ENCODE results near the gene CLDN5.
A peak's percentile ranks its signal among the peaks of the same experiment; 100 is the strongest.

The CLDN5 gene, protein sequence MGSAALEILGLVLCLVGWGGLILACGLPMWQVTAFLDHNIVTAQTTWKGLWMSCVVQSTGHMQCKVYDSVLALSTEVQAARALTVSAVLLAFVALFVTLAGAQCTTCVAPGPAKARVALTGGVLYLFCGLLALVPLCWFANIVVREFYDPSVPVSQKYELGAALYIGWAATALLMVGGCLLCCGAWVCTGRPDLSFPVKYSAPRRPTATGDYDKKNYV

DNA sequence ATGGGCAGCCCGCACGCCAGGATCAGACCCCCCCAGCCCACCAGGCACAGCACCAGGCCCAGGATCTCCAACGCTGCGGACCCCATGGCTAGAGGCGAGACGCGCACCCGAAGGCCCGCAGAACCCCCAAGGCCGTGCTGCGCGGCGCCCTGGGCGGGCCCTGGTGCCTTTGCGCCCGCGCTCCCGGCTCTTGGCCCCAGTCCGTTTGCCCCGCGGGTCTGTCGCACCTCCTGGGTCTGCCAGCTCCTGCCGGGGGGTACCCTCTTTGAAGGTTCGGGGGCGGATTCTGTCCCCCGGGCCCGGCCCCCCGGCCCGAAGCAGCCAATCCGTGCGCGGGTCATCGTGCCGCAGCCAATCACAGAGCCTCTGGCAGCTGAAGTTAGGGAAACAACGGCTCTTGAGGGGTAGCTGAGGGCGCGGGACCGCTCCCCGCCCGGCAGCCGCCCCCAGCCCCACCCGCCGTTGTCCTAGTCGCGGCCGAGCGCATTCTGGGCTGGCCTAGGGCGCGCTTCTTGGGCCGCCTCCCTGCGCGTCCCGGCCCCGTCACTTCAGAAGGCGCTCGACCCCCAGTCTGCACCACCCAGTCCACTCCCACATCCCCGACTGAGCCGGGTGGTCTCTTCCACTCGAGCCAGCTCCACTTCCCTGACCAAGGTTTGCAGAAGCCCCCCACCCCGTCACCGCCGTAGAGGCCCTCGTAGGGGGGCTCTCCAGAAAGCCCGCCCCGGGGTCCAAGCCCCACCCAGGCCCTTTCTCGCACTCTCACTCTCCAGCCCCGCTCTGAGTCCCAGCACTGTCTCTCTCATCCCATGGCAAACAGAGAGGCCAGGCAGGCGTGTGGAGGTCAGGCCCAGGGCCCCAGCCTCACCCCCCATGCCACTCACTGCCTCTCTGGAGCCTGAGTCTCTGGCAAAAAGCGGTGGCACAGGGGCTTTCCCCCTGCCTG, at the start of gene CLDN5:
Gene CLDN5, minus strand, starts transcription at position 241 of the 946 bp plus-strand sequence. Its CDS starts 155 bp downstream, at position 86.
- peak within 1 kb of the TSS; percentile 24 for H3K4me3 ChIP-seq (ENCODE audit: severe bottlenecking)
- no peaks in the 10 kb centered on the region for H3K36me3 ChIP-seq (ENCODE audit: low read depth)
- TF ChIP-seq, protein P1, sequence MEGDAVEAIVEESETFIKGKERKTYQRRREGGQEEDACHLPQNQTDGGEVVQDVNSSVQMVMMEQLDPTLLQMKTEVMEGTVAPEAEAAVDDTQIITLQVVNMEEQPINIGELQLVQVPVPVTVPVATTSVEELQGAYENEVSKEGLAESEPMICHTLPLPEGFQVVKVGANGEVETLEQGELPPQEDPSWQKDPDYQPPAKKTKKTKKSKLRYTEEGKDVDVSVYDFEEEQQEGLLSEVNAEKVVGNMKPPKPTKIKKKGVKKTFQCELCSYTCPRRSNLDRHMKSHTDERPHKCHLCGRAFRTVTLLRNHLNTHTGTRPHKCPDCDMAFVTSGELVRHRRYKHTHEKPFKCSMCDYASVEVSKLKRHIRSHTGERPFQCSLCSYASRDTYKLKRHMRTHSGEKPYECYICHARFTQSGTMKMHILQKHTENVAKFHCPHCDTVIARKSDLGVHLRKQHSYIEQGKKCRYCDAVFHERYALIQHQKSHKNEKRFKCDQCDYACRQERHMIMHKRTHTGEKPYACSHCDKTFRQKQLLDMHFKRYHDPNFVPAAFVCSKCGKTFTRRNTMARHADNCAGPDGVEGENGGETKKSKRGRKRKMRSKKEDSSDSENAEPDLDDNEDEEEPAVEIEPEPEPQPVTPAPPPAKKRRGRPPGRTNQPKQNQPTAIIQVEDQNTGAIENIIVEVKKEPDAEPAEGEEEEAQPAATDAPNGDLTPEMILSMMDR (IDR thresholded peaks at IDR 0.05; ENCODE audit: poor library complexity, severe bottlenecking), result no peak
- no peaks in the 10 kb centered on the region for H3K4me1 ChIP-seq (ENCODE audit: insufficient read depth, poor library complexity, severe bottlenecking)
- DNase-seq (ENCODE audit: low spot score) (no peak), ATAC-seq (ENCODE audit: low read depth) (peak; percentile 40)
- no peak within 1 kb of the TSS for H3K27ac ChIP-seq (ENCODE audit: poor library complexity, severe bottlenecking)
- H3K27me3 ChIP-seq (ENCODE audit: insufficient read depth, poor library complexity, severe bottlenecking), result peaks cover 15% of the 10 kb centered on the region
- H3K9me3 ChIP-seq (ENCODE audit: severe bottlenecking), result no peaks in the 10 kb centered on the region

DNA sequence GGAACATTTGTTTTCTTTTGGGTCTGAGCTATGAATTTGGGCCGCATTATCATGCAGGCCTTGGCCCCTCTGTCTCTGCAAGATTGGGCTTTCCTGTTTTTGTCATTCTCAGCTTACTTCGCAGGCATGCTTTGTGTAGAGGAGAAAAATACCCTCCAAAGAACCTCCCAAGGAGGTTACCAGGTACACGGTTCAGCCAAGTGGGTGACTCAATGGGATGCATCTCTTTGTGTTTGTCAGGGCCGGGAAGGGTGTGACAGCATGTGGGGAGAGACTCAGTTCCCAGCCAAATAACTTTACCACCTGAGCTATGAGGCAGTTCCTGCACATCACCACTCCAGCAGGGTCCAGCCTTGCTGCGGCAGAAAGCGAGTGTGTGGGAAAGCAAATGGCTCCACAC, 47.8 kb upstream of the CLDN5 start:
- Histone ChIP-seq H3K9me3 (ENCODE audit: severe bottlenecking) (no peaks in the 10 kb centered on the region), H3K4me1 (ENCODE audit: insufficient read depth, poor library complexity, severe bottlenecking) (peaks cover 12% of the 10 kb centered on the region), H3K27ac (ENCODE audit: poor library complexity, severe bottlenecking) (no peak overlapping the region), H3K36me3 (ENCODE audit: low read depth) (no peaks in the 10 kb centered on the region), H3K4me3 (ENCODE audit: severe bottlenecking) (no peak overlapping the region), H3K27me3 (ENCODE audit: insufficient read depth, poor library complexity, severe bottlenecking) (no peaks in the 10 kb centered on the region)
- ATAC-seq (ENCODE audit: low read depth) (peak; percentile 35; the same call in 1 of the 3 replicates), DNase-seq (ENCODE audit: low spot score) (no peak)
- TF ChIP-seq, protein P1 (IDR thresholded peaks at IDR 0.05; ENCODE audit: poor library complexity, severe bottlenecking), result no peak

DNA sequence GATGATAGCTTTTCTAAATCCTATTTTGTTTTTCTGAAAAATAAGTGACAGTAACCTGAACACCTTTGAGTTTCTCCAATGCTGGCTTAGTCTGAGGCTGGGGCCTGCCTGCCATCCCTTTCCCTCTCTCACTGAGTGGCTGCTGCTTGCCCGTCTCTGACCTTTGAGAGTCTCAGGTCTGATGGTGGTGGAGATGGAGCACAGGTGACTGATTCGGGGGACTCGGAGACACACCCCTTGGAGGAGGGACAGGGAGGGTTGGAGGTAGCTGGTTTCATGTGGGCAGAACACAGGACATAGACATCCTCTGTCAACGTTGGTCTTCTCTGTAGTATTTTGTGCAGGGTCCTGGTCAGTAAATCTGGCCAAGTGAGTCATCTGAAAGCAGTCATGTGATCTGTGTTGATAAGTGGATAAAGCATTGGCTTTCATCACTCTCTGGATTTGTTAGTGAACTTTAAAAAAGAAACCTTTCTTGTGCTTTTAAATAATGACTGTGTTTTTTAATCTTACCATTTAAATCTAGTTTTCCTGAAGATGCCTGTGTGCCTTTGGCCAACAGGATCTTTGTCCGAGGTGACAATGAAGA, 47.1 kb upstream of the CLDN5 start:
- Histone ChIP-seq H3K4me3 (ENCODE audit: severe bottlenecking) (no peak overlapping the region), H3K9me3 (ENCODE audit: severe bottlenecking) (no peaks in the 10 kb centered on the region), H3K27me3 (ENCODE audit: insufficient read depth, poor library complexity, severe bottlenecking) (no peaks in the 10 kb centered on the region), H3K4me1 (ENCODE audit: insufficient read depth, poor library complexity, severe bottlenecking) (peaks cover 6% of the 10 kb centered on the region), H3K36me3 (ENCODE audit: low read depth) (no peaks in the 10 kb centered on the region), H3K27ac (ENCODE audit: poor library complexity, severe bottlenecking) (no peak overlapping the region)
- no peak for DNase-seq (ENCODE audit: low spot score)
- ATAC-seq (ENCODE audit: low read depth), result no peak
- TF ChIP-seq, protein P1 (IDR thresholded peaks at IDR 0.05; ENCODE audit: poor library complexity, severe bottlenecking), result no peak

DNA sequence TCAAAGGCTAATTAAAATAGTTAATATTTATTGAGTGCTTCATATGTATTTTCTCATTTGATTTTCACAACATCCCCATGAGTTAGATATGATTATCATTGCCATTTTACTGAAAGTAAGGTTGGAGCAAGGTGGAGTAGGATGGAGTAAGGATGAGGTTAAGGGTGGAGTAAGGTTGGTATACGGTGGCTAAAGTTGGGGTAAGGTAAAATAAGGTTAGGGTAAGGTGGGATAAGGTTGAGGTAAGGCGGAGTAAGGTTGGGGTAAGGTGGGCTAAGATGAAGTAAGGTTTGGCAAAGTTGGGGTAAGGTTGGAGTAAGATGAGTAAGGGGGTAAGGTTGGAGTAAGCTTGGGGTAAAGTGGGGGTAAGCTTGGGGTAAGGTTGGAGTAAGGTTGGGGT, 45.8 kb upstream of the CLDN5 start:
- no peaks in the 10 kb centered on the region for H3K27me3 ChIP-seq (ENCODE audit: insufficient read depth, poor library complexity, severe bottlenecking)
- ATAC-seq (ENCODE audit: low read depth), result no peak
- TF ChIP-seq, protein P1 (IDR thresholded peaks at IDR 0.05; ENCODE audit: poor library complexity, severe bottlenecking), result no peak
- H3K4me1 ChIP-seq (ENCODE audit: insufficient read depth, poor library complexity, severe bottlenecking), result peaks cover 13% of the 10 kb centered on the region
- no peak overlapping the region for H3K4me3 ChIP-seq (ENCODE audit: severe bottlenecking)
- no peak overlapping the region for H3K27ac ChIP-seq (ENCODE audit: poor library complexity, severe bottlenecking)
- H3K36me3 ChIP-seq (ENCODE audit: low read depth), result no peaks in the 10 kb centered on the region
- no peak for DNase-seq (ENCODE audit: low spot score)
- H3K9me3 ChIP-seq (ENCODE audit: severe bottlenecking), result no peaks in the 10 kb centered on the region
